ENCODE measurements around the gene S100Z.

The S100Z gene

GRCh38 chr5:76956033-76956432 is 106.2 kb downstream of the S100Z start:
- DNase-seq: no peak

GRCh38 chr5:76958991-76959767 is 109.4 kb downstream of the S100Z start:
- DNase-seq: no peak

GRCh38 chr5:76960004-76960625 is 110.3 kb downstream of the S100Z start:
- DNase-seq: no peak

DNA sequence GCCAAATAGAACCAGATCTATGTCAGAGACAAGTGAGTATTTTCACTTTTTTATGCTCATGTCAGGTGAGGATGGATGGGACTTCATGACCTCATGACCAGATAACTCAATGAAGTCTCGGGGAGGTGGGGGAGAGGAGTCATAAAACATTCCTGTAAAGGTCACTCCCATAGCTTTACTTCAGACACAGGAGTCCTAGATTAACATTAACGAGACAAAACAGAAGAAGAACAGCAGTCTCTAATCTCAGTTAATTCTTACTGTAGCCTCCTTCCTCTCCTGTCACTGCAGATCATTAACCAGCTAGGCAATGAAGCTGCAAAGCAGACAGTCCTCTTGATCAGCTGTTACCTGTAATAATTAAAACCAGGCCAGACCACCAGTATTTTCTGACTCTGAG is 114.2 kb downstream of the S100Z start:
- DNase-seq: no peak

All from activated CD4-positive, CD25-positive, alpha-beta regulatory T cell treated with anti-CD3 and anti-CD28 coated beads, Interleukin-2, amount 50 U/mL, for 72 hours (primary cell).